Mesothelial cell of epicardium (in vitro differentiated cells): ENCODE measurements around the gene NLN. TPM values are rescaled to one million over a fixed set of nuclear protein-coding genes. Genes with fewer than 3 reads are reported as not detected.
"Not testable (repeated sequence)": the region's sequence is repeated elsewhere in the genome, so short reads cannot be mapped to it uniquely, and the experiment has no call there.

Experiments used
- DNase-seq, 2 experiments: peaks; one replicate each; pipeline ENCODE4 v3.0.0; 2021; ENCODE audit warnings: low spot score in 2 of 2; ENCODE audit not compliant: unreplicated experiment in 2 of 2
- H3K27ac Mint-ChIP-seq: 2 replicates; pipeline ENCODE4 v1.8.0; 2021; ENCODE audit warnings: mixed read lengths
- H3K27me3 Mint-ChIP-seq: 2 replicates; pipeline ENCODE4 v1.8.0; 2021; ENCODE audit warnings: low read depth, mixed read lengths
- H3K36me3 Mint-ChIP-seq: 2 replicates; pipeline ENCODE4 v1.8.0; 2021; ENCODE audit warnings: mixed read lengths
- H3K4me1 Mint-ChIP-seq: 2 replicates; pipeline ENCODE4 v1.8.0; 2021; ENCODE audit warnings: mixed read lengths
- H3K4me3 Mint-ChIP-seq: 2 replicates; pipeline ENCODE4 v1.8.0; 2021; ENCODE audit warnings: mild to moderate bottlenecking, moderate library complexity, mixed read lengths
- H3K9me3 Mint-ChIP-seq: 2 replicates; pipeline ENCODE4 v1.8.0; 2021; ENCODE audit warnings: mixed read lengths
- CTCF ChIP-seq: fragments of 200-600 bp; sonication (generic); IDR thresholded peaks from one replicate; pipeline ENCODE4 v1.5.0; 2021; ENCODE audit warnings: antibody characterized with exemption; ENCODE audit not compliant: unreplicated experiment
- total RNA-seq: library from RNA; stranded (reverse); gene quantifications from 3 replicates; pipeline ENCODE4 v1.2.1, GENCODE V29; 2021

The NLN gene
- 42.5 to 43.4 TPM (median 42.8 TPM) in 3 replicates for total RNA-seq

GRCh38 chr5:65721720-65722574, at the start of gene NLN, which contains the start of gene SGTB:
Gene NLN, plus strand, starts transcription at chr5:65722205. Its CDS starts 169 bp downstream, at chr5:65722374.
Gene SGTB, minus strand, starts transcription at chr5:65722109. Its CDS starts 1,302 bp downstream, at chr5:65720807.
- peak; percentile 76 to 89 for DNase-seq
- Mint-ChIP-seq H3K27me3 (no peaks in the 10 kb centered on the region), H3K4me1 (peaks cover 20% of the 10 kb centered on the region), H3K4me3 (peak within 1 kb of the TSS; percentile 85), H3K36me3 (no peaks in the 10 kb centered on the region), H3K27ac (peak within 1 kb of the TSS; percentile 93), H3K9me3 (no peaks in the 10 kb centered on the region)
- no peak for TF ChIP-seq CTCF

- Mint-ChIP-seq H3K27me3 (no peaks in the 10 kb centered on the region), H3K36me3 (peaks cover 6% of the 10 kb centered on the region), H3K4me1 (no peaks in the 10 kb centered on the region), H3K27ac (no peak overlapping the region), H3K9me3 (no peaks in the 10 kb centered on the region), H3K4me3 (no peak overlapping the region)
- DNase-seq, result no peak
- TF ChIP-seq CTCF, result no peak
Observed at GRCh38 chr5:65672796-65673195, 49.2 kb upstream of the NLN start.

- H3K27me3 Mint-ChIP-seq, result no peaks in the 10 kb centered on the region
- no peaks in the 10 kb centered on the region for H3K4me1 Mint-ChIP-seq
- H3K27ac Mint-ChIP-seq, result no peak overlapping the region
- DNase-seq, result no peak
- H3K36me3 Mint-ChIP-seq, result peaks cover 16% of the 10 kb centered on the region
- no peak overlapping the region for H3K4me3 Mint-ChIP-seq
- peaks cover 5% of the 10 kb centered on the region for H3K9me3 Mint-ChIP-seq
- no peak for TF ChIP-seq CTCF
Observed at GRCh38 chr5:65674749-65675148, 47.3 kb upstream of the NLN start.

- not testable (repeated sequence) for H3K27ac Mint-ChIP-seq, DNase-seq, H3K9me3 Mint-ChIP-seq, H3K27me3 Mint-ChIP-seq, H3K4me3 Mint-ChIP-seq, H3K4me1 Mint-ChIP-seq
- peaks cover 21% of the 10 kb centered on the region for H3K36me3 Mint-ChIP-seq
Observed at GRCh38 chr5:65676056-65676455, 45.9 kb upstream of the NLN start.

- no peaks in the 10 kb centered on the region for H3K27me3 Mint-ChIP-seq
- peaks cover 5% of the 10 kb centered on the region for H3K9me3 Mint-ChIP-seq
- DNase-seq, result no peak
- H3K36me3 Mint-ChIP-seq, result peaks cover 36% of the 10 kb centered on the region
- no peaks in the 10 kb centered on the region for H3K4me1 Mint-ChIP-seq
- no peak overlapping the region for H3K27ac Mint-ChIP-seq
- no peak for TF ChIP-seq CTCF
- no peak overlapping the region for H3K4me3 Mint-ChIP-seq
Observed at GRCh38 chr5:65682148-65682547, 39.9 kb upstream of the NLN start.

- Mint-ChIP-seq H3K36me3 (peaks cover 6% of the 10 kb centered on the region), H3K4me1 (no peaks in the 10 kb centered on the region), H3K9me3 (no peaks in the 10 kb centered on the region), H3K27ac (no peak overlapping the region), H3K4me3 (no peak overlapping the region), H3K27me3 (no peaks in the 10 kb centered on the region)
- no peak for TF ChIP-seq CTCF
- DNase-seq, result no peak
Observed at GRCh38 chr5:65693121-65693520, 28.9 kb upstream of the NLN start.
